H1 (cell line): ENCODE data around the gene PRR19. TPM values are rescaled to one million over a fixed set of nuclear protein-coding genes. Genes with fewer than 3 reads are reported as not detected.
A peak's percentile ranks its signal among the peaks of the same experiment; 100 is the strongest.

ENCODE experiments used
- CTCF ChIA-PET: fragments of 300-600 bp; sonication (Branson Sonifier 250); formaldehyde crosslinking; loops from one replicate; lab custom pipeline; 2021; ENCODE audit not compliant: partially characterized antibody; lab: Charles Lee
- POLR2A ChIA-PET: fragments of 300-600 bp; sonication (Branson Sonifier 250); formaldehyde crosslinking; loops from one replicate; lab custom pipeline; 2021; ENCODE audit warnings: inconsistent platforms; ENCODE audit not compliant: partially characterized antibody; lab: Charles Lee
- DNase-seq, 2 experiments: peaks; one replicate each; pipeline versions ENCODE4 v3.0.0 to v3.0.0-alpha.2; 2010 to 2022; ENCODE audit warnings: low spot score in 2 of 2, low read depth in 1 of 2, mixed read lengths in 1 of 2
- FAIRE-seq: peaks from 2 replicates; lab custom pipeline; 2011; peaks lifted over from hg19 to GRCh38; lab: Jason Lieb, UNC
- H2AFZ ChIP-seq: 2 replicates; pipeline ENCODE4 v1.8.1; 2012; ENCODE audit warnings: low read length, inconsistent platforms
- H2AK5ac ChIP-seq: 2 replicates; pipeline ENCODE4 v1.6.1; 2013; ENCODE audit warnings: low read depth, low read length
- H2BK120ac ChIP-seq: replicated peaks from 2 replicates; pipeline ENCODE3; 2013; ENCODE audit warnings: low read depth, low read length, inconsistent platforms
- H2BK12ac ChIP-seq: 2 replicates; pipeline ENCODE4 v1.6.1; 2013; ENCODE audit warnings: low read depth, low read length
- H2BK15ac ChIP-seq: 2 replicates; pipeline ENCODE4 v1.6.1; 2013; ENCODE audit warnings: low read length
- H2BK20ac ChIP-seq: 2 replicates; pipeline ENCODE4 v1.6.1; 2013; ENCODE audit warnings: low read length
- H2BK5ac ChIP-seq: 2 replicates; pipeline ENCODE4 v1.6.1; 2013; ENCODE audit warnings: low read depth, low read length
- H3K14ac ChIP-seq: 2 replicates; pipeline ENCODE4 v1.6.1; 2013; ENCODE audit warnings: inconsistent platforms; ENCODE audit not compliant: insufficient read length
- H3K18ac ChIP-seq: 2 replicates; pipeline ENCODE4 v1.6.1; 2013; ENCODE audit warnings: low read length; ENCODE audit errors: extremely low read depth
- H3K23ac ChIP-seq: 2 replicates; pipeline ENCODE4 v1.6.1; 2013; ENCODE audit warnings: inconsistent platforms; ENCODE audit not compliant: insufficient read length
- H3K23me2 ChIP-seq: 2 replicates; pipeline ENCODE4 v1.6.1; 2013; ENCODE audit warnings: low read depth, low read length
- H3K27ac ChIP-seq: 2 replicates; pipeline ENCODE4 v1.6.1; 2011; ENCODE audit warnings: low read depth, low read length, inconsistent platforms
- H3K27me3 ChIP-seq, 4 experiments: replicated peaks in 1 of 4; 1 replicate in 1 of 4; 2 replicates in 3 of 4; pipeline versions ENCODE4 v1.6.1 to v1.8.1; 2011 to 2013; ENCODE audit warnings: low read length in 3 of 4, mild to moderate bottlenecking in 3 of 4, inconsistent platforms in 2 of 4, mixed read lengths in 2 of 4, moderate library complexity in 1 of 4; ENCODE audit not compliant: control insufficient read depth in 3 of 4, insufficient read depth in 3 of 4; ENCODE audit errors: extremely low read depth in 1 of 4
- H3K36me3 ChIP-seq, 4 experiments: 2 replicates each; pipeline versions ENCODE4 v1.6.1 to v1.8.1; 2011 to 2013; ENCODE audit warnings: mild to moderate bottlenecking in 4 of 4, low read length in 3 of 4, moderate library complexity in 2 of 4, control low read depth in 1 of 4, inconsistent platforms in 1 of 4; ENCODE audit not compliant: insufficient read depth in 4 of 4, control insufficient read depth in 2 of 4
- H3K4ac ChIP-seq: replicated peaks from 2 replicates; pipeline ENCODE3; 2013; ENCODE audit warnings: low read length, low read depth, mixed read lengths, inconsistent platforms; ENCODE audit not compliant: insufficient read length
- H3K4me1 ChIP-seq, 4 experiments: replicated peaks in 1 of 4; 1 replicate in 1 of 4; 2 replicates in 3 of 4; pipeline versions ENCODE4 v1.6.1 to v1.8.1; 2011 to 2013; ENCODE audit warnings: low read length in 3 of 4, inconsistent platforms in 2 of 4, mixed read lengths in 1 of 4; ENCODE audit not compliant: insufficient read depth in 4 of 4, control insufficient read depth in 3 of 4
- H3K4me2 ChIP-seq, 2 experiments: 2 replicates each; pipeline versions ENCODE4 v1.6.1 to v1.8.1; 2011 to 2013; ENCODE audit warnings: low read depth in 2 of 2, low read length in 2 of 2, control low read depth in 1 of 2, inconsistent platforms in 1 of 2, mild to moderate bottlenecking in 1 of 2; ENCODE audit not compliant: insufficient read depth in 1 of 2
- H3K4me3 ChIP-seq, 4 experiments: fragments of 200-600, 300-600 bp in 1 of 4; sonication (generic), shearing (Covaris generic), sonication (Bioruptor Twin) in 1 of 4; 2 replicates each; pipeline versions ENCODE4 v1.5.1 to v1.8.1; 2011 to 2016; ENCODE audit warnings: low read length in 4 of 4, low read depth in 3 of 4, control low read depth in 2 of 4, inconsistent platforms in 2 of 4, mild to moderate bottlenecking in 2 of 4, mixed read lengths in 1 of 4, moderate library complexity in 1 of 4; ENCODE audit not compliant: insufficient read depth in 2 of 4; ENCODE audit errors: extremely low read depth in 1 of 4
- H3K56ac ChIP-seq: replicated peaks from 2 replicates; pipeline ENCODE3; 2013; ENCODE audit warnings: low read depth, mild to moderate bottlenecking, mixed read lengths, low read length, inconsistent platforms; ENCODE audit not compliant: insufficient read length
- H3K79me1 ChIP-seq: 2 replicates; pipeline ENCODE4 v1.6.1; 2013; ENCODE audit warnings: low read depth, low read length, control low read depth
- H3K79me2 ChIP-seq, 2 experiments: 2 replicates each; pipeline versions ENCODE4 v1.6.1 to v1.8.1; 2012 to 2013; ENCODE audit warnings: low read length in 2 of 2, mild to moderate bottlenecking in 2 of 2, inconsistent platforms in 1 of 2; ENCODE audit not compliant: insufficient read depth in 2 of 2, control insufficient read depth in 1 of 2
- H3K9ac ChIP-seq, 4 experiments: replicated peaks in 1 of 4; 1 replicate in 1 of 4; 2 replicates in 3 of 4; pipeline versions ENCODE4 v1.6.1 to v1.8.1; 2011 to 2013; ENCODE audit warnings: low read depth in 3 of 4, low read length in 3 of 4, control low read depth in 2 of 4, mild to moderate bottlenecking in 2 of 4, moderate library complexity in 2 of 4, inconsistent platforms in 1 of 4; ENCODE audit errors: extremely low read depth in 1 of 4
- H3K9me3 ChIP-seq, 2 experiments: 2 replicates each; pipeline versions ENCODE4 v1.6.1 to v1.8.1; 2012 to 2013; ENCODE audit warnings: mild to moderate bottlenecking in 2 of 2, moderate library complexity in 2 of 2, control low read depth in 1 of 2, inconsistent platforms in 1 of 2, low read depth in 1 of 2, low read length in 1 of 2, mixed read lengths in 1 of 2; ENCODE audit not compliant: insufficient read depth in 2 of 2
- H4K20me1 ChIP-seq, 2 experiments: replicated peaks in 1 of 2; 2 replicates each; pipeline versions ENCODE3 to v1.8.1; 2011 to 2013; ENCODE audit warnings: inconsistent platforms in 2 of 2, low read length in 2 of 2, mild to moderate bottlenecking in 1 of 2; ENCODE audit not compliant: insufficient read depth in 2 of 2, control insufficient read depth in 1 of 2
- H4K5ac ChIP-seq: 2 replicates; pipeline ENCODE4 v1.6.1; 2013; ENCODE audit warnings: low read length, low read depth, mixed read lengths, inconsistent platforms; ENCODE audit not compliant: insufficient read length
- H4K8ac ChIP-seq: 2 replicates; pipeline ENCODE4 v1.8.0; 2013; ENCODE audit warnings: mild to moderate bottlenecking, moderate library complexity, low read length, inconsistent platforms; ENCODE audit not compliant: insufficient read depth; ENCODE audit errors: extremely low read depth
- H4K91ac ChIP-seq: replicated peaks from 2 replicates; pipeline ENCODE3; 2013; ENCODE audit warnings: low read length, mixed read lengths, inconsistent platforms; ENCODE audit not compliant: insufficient read length
- CBX8 ChIP-seq: fragments of 300-800, 300-1000 bp; sonication (generic); IDR thresholded peaks from 2 replicates; pipeline ENCODE4 v1.7.1; 2016; ENCODE audit warnings: low read depth, low read length, borderline replicate concordance
- CHD2 ChIP-seq: IDR thresholded peaks from 2 replicates; pipeline ENCODE4 v1.6.1; 2012; ENCODE audit warnings: low read length, improper control_type of control experiment
- EP300 ChIP-seq, 2 experiments: IDR thresholded peaks; 1 replicate in 1 of 2; 2 replicates in 1 of 2; pipeline ENCODE4 v1.6.1; 2011 to 2012; ENCODE audit warnings: low read depth in 2 of 2, low read length in 2 of 2, mild to moderate bottlenecking in 2 of 2, borderline replicate concordance in 1 of 2, inconsistent platforms in 1 of 2, moderate library complexity in 1 of 2
- FOSL1 ChIP-seq: IDR thresholded peaks from 2 replicates; pipeline ENCODE4 v1.6.1; 2011; ENCODE audit warnings: mild to moderate bottlenecking, low read depth, low read length, moderate library complexity; ENCODE audit not compliant: insufficient read depth
- HDAC2 ChIP-seq, 2 experiments: fragments of 300-600 bp in 1 of 2; sonication (generic) in 1 of 2; IDR thresholded peaks; 2 replicates each; pipeline ENCODE4 v1.6.1; 2011 to 2012; ENCODE audit warnings: low read depth in 2 of 2, low read length in 2 of 2, mild to moderate bottlenecking in 2 of 2, moderate library complexity in 2 of 2, borderline replicate concordance in 1 of 2, inconsistent platforms in 1 of 2
- RFX5 ChIP-seq: IDR thresholded peaks from 2 replicates; pipeline ENCODE4 v1.6.1; 2011; ENCODE audit warnings: low read depth, low read length, improper control_type of control experiment, borderline replicate concordance
- SIRT6 ChIP-seq: IDR thresholded peaks from one replicate; pipeline ENCODE4 v1.7.1; 2012; ENCODE audit warnings: low read length, inconsistent platforms
- SP1 ChIP-seq: IDR thresholded peaks from 2 replicates; pipeline ENCODE4 v1.6.1; 2011; ENCODE audit warnings: low read depth, low read length
- TBP ChIP-seq: IDR thresholded peaks from 2 replicates; pipeline ENCODE4 v1.6.1; 2011; ENCODE audit warnings: low read depth, low read length, improper control_type of control experiment
- USF2 ChIP-seq: IDR thresholded peaks from 2 replicates; pipeline ENCODE4 v1.6.1; 2011; ENCODE audit warnings: low read length, improper control_type of control experiment
- WGBS, 2 experiments: shearing (Covaris generic) in 1 of 2; methylation state at CpG; one replicate each; pipeline versions ENCODE4 v1.1.6 to v1.1.7; 2013 to 2015; ENCODE audit warnings: low lambda C conversion rate in 2 of 2, mixed read lengths in 2 of 2, inconsistent platforms in 1 of 2, low coverage in 1 of 2, missing lambda C conversion rate in 1 of 2; ENCODE audit not compliant: insufficient replicate concordance in 2 of 2, insufficient coverage in 1 of 2, insufficient read length in 1 of 2; ENCODE audit errors: extremely low coverage in 1 of 2, missing lambda C conversion rate in 1 of 2; 5-methylcytosine and 5-hydroxymethylcytosine counted together
- polyA plus RNA-seq, 7 experiments: library from polyadenylated mRNA; depleted of rRNA in 3 of 7; stranded (reverse) in 5 of 7; unstranded in 2 of 7; fragments of >200 nt in 5 of 7; fragments of 200-250 nt in 2 of 7; gene quantifications; 1 replicate in 5 of 7; 2 replicates in 1 of 7; 4 replicates in 1 of 7; pipeline versions ENCODE4 v1.2.1 to v1.2.3, GENCODE V29; 2011 to 2013; ENCODE audit warnings: missing spikeins in 2 of 7, mixed read lengths in 2 of 7
- total RNA-seq: library from RNA; stranded (reverse); fragmentation: NEBNext Ultra II Directional; extraction: Animal tissue kit (Norgen Biotek cat#: 25700); gene quantifications from 2 replicates; pipeline ENCODE4 v1.2.1, GENCODE V29; 2021

PRR19 gene
- total and polyA plus RNA-seq, 2 of the 8 experiments (the other 6 are each of a cell fraction or from before 2014, with no cell fraction given) = 7.2 to 7.5 TPM

- Histone ChIP-seq H4K5ac (peak overlapping the region; percentile 99), H3K9ac (peak overlapping the region; percentile 87 to 100 (median 98)), H4K20me1 (no peaks in the 10 kb centered on the region), H3K18ac (peak overlapping the region; percentile 100), H3K79me2 (peaks cover 0 to 9% of the 10 kb centered on the region in 2 experiments; a peak in 1 of 4 replicates), H3K4ac (no peak overlapping the region), H2BK12ac (peak overlapping the region; percentile 93), H3K23ac (no peak overlapping the region), H3K9me3 (no peaks in the 10 kb centered on the region), H2BK5ac (peak overlapping the region; percentile 99), H3K4me1 (peaks cover 2 to 21% (median 10%) of the 10 kb centered on the region in 4 experiments), H3K23me2 (peaks cover 10% of the 10 kb centered on the region; the same call in 1 of the 2 replicates), H3K14ac (no peak overlapping the region), H2AK5ac (no peak overlapping the region), H2AFZ (peak overlapping the region; percentile 94), H3K4me2 (peak overlapping the region; percentile 86 to 98), H2BK20ac (peak overlapping the region; percentile 84; the same call in 1 of the 2 replicates), H3K36me3 (peaks cover 0 to 8% (median 0%) of the 10 kb centered on the region in 4 experiments; a peak in 1 of 8 replicates), H3K27ac (peak overlapping the region; percentile 100), H2BK15ac (no peak overlapping the region), H3K4me3 (peak overlapping the region; percentile 75 to 99 (median 86)), H2BK120ac (peak overlapping the region; percentile 86), H3K27me3 (no peaks in the 10 kb centered on the region), H4K91ac (peak overlapping the region; percentile 98), H3K79me1 (peaks cover 5% of the 10 kb centered on the region), H3K56ac (peak overlapping the region; percentile 98), H4K8ac (peak overlapping the region; percentile 99; the same call in 1 of the 2 replicates)
- POLR2A ChIA-PET = interaction anchor here (1.0 to 1.6 kb wide), 4 partner anchors 11 to 53 kb away, joined by 3 to 7 read pairs (median 4); no protein-coding TSS in a partner anchor
- DNase-seq (peak; percentile 96 to 99), FAIRE-seq (no peak)
- 2% methylated on average over 31 of the region's 46 CpGs; no CpG with 5 or more reads in 1 of the 2 experiments for WGBS, 2 experiments
- CTCF ChIA-PET = interaction anchor here (1.1 to 4.4 kb wide), 3 partner anchors 11 to 24 kb away, joined by 3 to 35 read pairs (median 7); no protein-coding TSS in a partner anchor
- TF ChIP-seq RFX5 (peak; percentile 78), FOSL1 (no peak), CHD2 (0 out of 2 replicates have a peak, but pooled peaks have one; percentile 44), SP1 (peak; percentile 89), SIRT6 (no peak), TBP (peak; percentile 38; the same call in 1 of the 2 replicates), HDAC2 (IDR thresholded peaks at IDR 0.05; ENCODE audit: borderline replicate concordance in 1 of 2, low read depth in 2 of 2, low read length in 2 of 2) (no peak), EP300 (IDR thresholded peaks at IDR 0.05; ENCODE audit: borderline replicate concordance in 1 of 2, low read depth in 2 of 2, low read length in 2 of 2) (peak; percentile 49 to 85; a peak in 2 of 3 replicates), USF2 (peak; percentile 69; the same call in 1 of the 2 replicates), CBX8 (no peak)
Observed at GRCh38 chr19:42268142-42268703, 33.7 kb upstream of the PRR19 start.
